Measurements from ENCODE around the gene SLC30A5.

GRCh38 chr5:69134126-69134525 lies 40.3 kb downstream of the SLC30A5 start:
- TF ChIP-seq, protein P1, sequence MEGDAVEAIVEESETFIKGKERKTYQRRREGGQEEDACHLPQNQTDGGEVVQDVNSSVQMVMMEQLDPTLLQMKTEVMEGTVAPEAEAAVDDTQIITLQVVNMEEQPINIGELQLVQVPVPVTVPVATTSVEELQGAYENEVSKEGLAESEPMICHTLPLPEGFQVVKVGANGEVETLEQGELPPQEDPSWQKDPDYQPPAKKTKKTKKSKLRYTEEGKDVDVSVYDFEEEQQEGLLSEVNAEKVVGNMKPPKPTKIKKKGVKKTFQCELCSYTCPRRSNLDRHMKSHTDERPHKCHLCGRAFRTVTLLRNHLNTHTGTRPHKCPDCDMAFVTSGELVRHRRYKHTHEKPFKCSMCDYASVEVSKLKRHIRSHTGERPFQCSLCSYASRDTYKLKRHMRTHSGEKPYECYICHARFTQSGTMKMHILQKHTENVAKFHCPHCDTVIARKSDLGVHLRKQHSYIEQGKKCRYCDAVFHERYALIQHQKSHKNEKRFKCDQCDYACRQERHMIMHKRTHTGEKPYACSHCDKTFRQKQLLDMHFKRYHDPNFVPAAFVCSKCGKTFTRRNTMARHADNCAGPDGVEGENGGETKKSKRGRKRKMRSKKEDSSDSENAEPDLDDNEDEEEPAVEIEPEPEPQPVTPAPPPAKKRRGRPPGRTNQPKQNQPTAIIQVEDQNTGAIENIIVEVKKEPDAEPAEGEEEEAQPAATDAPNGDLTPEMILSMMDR (optimal IDR thresholded peaks at IDR 0.05 in 1 of 3, IDR thresholded peaks at IDR 0.05 in 1 of 3, conservative IDR thresholded peaks at IDR 0.05 in 1 of 3; ENCODE audit: extremely low read depth in 1 of 3, insufficient read depth in 2 of 3, low read length in 3 of 3): no peak
- TF ChIP-seq EZH2 (IDR thresholded peaks at IDR 0.05; ENCODE audit: low read length): no peak

Measured in keratinocyte (primary cell).